ENCODE measurements around the gene GTF3C2.

Gene GTF3C2

DNA sequence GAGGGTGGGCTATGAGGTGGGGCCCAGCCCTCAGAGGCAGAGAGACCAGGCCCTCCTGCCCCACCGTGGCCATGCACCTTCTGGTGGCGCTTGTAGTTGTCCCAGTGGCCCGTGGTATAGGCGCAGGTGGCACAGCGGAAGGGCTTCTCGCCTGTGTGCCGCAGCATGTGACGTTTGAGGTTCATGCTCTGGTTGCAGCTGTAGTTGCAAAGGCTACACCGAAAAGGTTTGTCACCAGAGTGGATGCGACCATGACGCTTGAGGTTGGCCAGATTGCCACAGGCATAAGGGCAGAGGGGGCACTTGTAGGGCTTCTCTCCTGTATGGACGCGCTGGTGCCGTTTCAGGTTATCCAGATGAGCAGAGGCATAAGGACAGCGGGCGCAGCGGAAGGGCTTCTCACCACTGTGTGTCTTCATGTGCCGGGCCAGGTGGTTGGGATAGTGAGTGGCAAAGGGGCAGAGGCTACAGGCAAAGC lies 21.1 kb upstream of the GTF3C2 start:
- H3K27me3 ChIP-seq (ENCODE audit: insufficient read depth, low read length, poor library complexity, severe bottlenecking): no peaks in the 10 kb centered on the region
- no peak overlapping the region for H2AFZ ChIP-seq (ENCODE audit: low read length)
- H3K9me3 ChIP-seq (ENCODE audit: insufficient read depth, low read depth, low read length): no peaks in the 10 kb centered on the region
- no peak overlapping the region for H3K9ac ChIP-seq (ENCODE audit: low read depth, low read length, poor library complexity, severe bottlenecking)
- TF ChIP-seq CTCF (conservative IDR thresholded peaks at IDR 0.05; ENCODE audit: low read length): no peak
- no peak for TF ChIP-seq EZH2phosphoT487 (IDR thresholded peaks at IDR 0.05; ENCODE audit: borderline replicate concordance)
- H3K9me2 ChIP-seq (replicated peaks; ENCODE audit: low read depth, low read length): no peaks in the 10 kb centered on the region
- no peaks in the 10 kb centered on the region for H4K20me1 ChIP-seq (ENCODE audit: insufficient read depth, low read length, poor library complexity, severe bottlenecking)
- H3K4me2 ChIP-seq (ENCODE audit: low read depth, low read length, poor library complexity, severe bottlenecking): no peak overlapping the region
- H3K4me1 ChIP-seq (ENCODE audit: insufficient read depth, low read length, poor library complexity, severe bottlenecking): peaks cover 6% of the 10 kb centered on the region
- peaks cover 7% of the 10 kb centered on the region for H3F3A ChIP-seq (ENCODE audit: low read depth)
- no peak overlapping the region for H3K4me3 ChIP-seq (ENCODE audit: low read length, poor library complexity, severe bottlenecking)
- peaks cover 12% of the 10 kb centered on the region for H3K79me2 ChIP-seq (ENCODE audit: insufficient read depth, low read length)
- H3K36me3 ChIP-seq (ENCODE audit: insufficient read depth, low read length): peaks cover 73% of the 10 kb centered on the region; the same call in 1 of the 2 replicates

DNA sequence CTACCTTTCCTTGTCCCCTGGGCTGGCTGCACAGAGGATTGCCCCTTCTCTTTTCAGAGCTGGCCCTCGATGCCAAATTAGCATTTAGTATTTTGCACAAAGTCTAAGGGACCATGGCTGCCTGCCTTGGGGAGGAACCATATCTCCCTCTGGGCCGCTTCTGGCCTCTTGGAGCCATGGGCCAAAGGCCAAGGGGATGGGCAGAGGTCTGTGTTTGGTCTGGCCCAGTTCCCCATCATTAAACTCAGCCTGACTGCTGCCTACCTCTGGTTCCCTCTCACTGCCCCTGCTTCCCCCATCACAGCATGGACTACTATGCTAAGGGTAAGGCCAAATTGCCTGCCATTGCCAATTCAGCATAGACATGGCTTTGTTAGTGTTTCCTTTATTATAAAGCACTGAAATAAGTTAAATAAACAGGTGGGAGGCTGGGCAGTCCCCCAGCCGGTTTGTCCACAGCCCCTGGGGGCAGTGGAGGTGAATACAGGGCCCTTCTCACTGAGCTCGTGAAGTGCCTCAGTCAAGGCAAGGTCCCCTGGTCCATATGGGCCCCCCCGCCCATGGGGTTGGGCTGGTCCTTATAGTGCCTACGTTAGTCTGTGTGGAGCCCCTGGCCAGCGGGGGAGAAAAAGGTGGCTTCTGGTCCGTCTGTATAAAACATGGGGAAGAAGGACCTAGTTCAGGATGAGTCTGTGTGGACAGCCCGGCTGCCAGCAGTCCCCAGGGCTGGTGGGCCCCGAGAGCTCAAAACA lies 20.5 kb upstream of the GTF3C2 start:
- Histone ChIP-seq H3K9me3 (ENCODE audit: insufficient read depth, low read depth, low read length) (no peaks in the 10 kb centered on the region), H3K9me2 (replicated peaks; ENCODE audit: low read depth, low read length) (no peaks in the 10 kb centered on the region), H3K4me2 (ENCODE audit: low read depth, low read length, poor library complexity, severe bottlenecking) (no peak overlapping the region), H3F3A (ENCODE audit: low read depth) (peaks cover 4% of the 10 kb centered on the region; the same call in 1 of the 2 replicates), H3K4me1 (ENCODE audit: insufficient read depth, low read length, poor library complexity, severe bottlenecking) (peaks cover 12% of the 10 kb centered on the region), H3K27me3 (ENCODE audit: insufficient read depth, low read length, poor library complexity, severe bottlenecking) (no peaks in the 10 kb centered on the region), H3K9ac (ENCODE audit: low read depth, low read length, poor library complexity, severe bottlenecking) (no peak overlapping the region), H2AFZ (ENCODE audit: low read length) (no peak overlapping the region), H3K4me3 (ENCODE audit: low read length, poor library complexity, severe bottlenecking) (no peak overlapping the region), H3K79me2 (ENCODE audit: insufficient read depth, low read length) (peaks cover 18% of the 10 kb centered on the region), H4K20me1 (ENCODE audit: insufficient read depth, low read length, poor library complexity, severe bottlenecking) (peaks cover 2% of the 10 kb centered on the region), H3K36me3 (ENCODE audit: insufficient read depth, low read length) (peaks cover 66% of the 10 kb centered on the region; the same call in 1 of the 2 replicates)
- no peak for TF ChIP-seq CTCF (conservative IDR thresholded peaks at IDR 0.05; ENCODE audit: low read length)
- TF ChIP-seq EZH2phosphoT487 (IDR thresholded peaks at IDR 0.05; ENCODE audit: borderline replicate concordance): no peak

- no peak overlapping the region for H2AFZ ChIP-seq (ENCODE audit: low read length)
Observed at GRCh38 chr2:27376151-27376865, 19.7 kb upstream of the GTF3C2 start.

More at GRCh38 chr2:27376151-27376865, 19.7 kb upstream of the GTF3C2 start:
- Histone ChIP-seq H3K36me3 (ENCODE audit: insufficient read depth, low read length) (peaks cover 59% of the 10 kb centered on the region; the same call in 1 of the 2 replicates), H3K4me3 (ENCODE audit: low read length, poor library complexity, severe bottlenecking) (no peak overlapping the region), H3K27me3 (ENCODE audit: insufficient read depth, low read length, poor library complexity, severe bottlenecking) (no peaks in the 10 kb centered on the region), H3K9me3 (ENCODE audit: insufficient read depth, low read depth, low read length) (no peaks in the 10 kb centered on the region), H3K9me2 (replicated peaks; ENCODE audit: low read depth, low read length) (no peaks in the 10 kb centered on the region), H3K4me1 (ENCODE audit: insufficient read depth, low read length, poor library complexity, severe bottlenecking) (peaks cover 18% of the 10 kb centered on the region), H3F3A (ENCODE audit: low read depth) (peaks cover 4% of the 10 kb centered on the region; the same call in 1 of the 2 replicates), H3K4me2 (ENCODE audit: low read depth, low read length, poor library complexity, severe bottlenecking) (no peak overlapping the region), H3K9ac (ENCODE audit: low read depth, low read length, poor library complexity, severe bottlenecking) (no peak overlapping the region), H3K79me2 (ENCODE audit: insufficient read depth, low read length) (peaks cover 25% of the 10 kb centered on the region), H4K20me1 (ENCODE audit: insufficient read depth, low read length, poor library complexity, severe bottlenecking) (peaks cover 8% of the 10 kb centered on the region)
- TF ChIP-seq CTCF (conservative IDR thresholded peaks at IDR 0.05; ENCODE audit: low read length) (no peak), EZH2phosphoT487 (IDR thresholded peaks at IDR 0.05; ENCODE audit: borderline replicate concordance) (no peak)

Measured in Loucy (cell line).